IMR-90 (cell line): ENCODE measurements around the gene MAPK10. TPM values are rescaled to one million over a fixed set of nuclear protein-coding genes. Genes with fewer than 3 reads are reported as not detected.

Experiments used
- ATAC-seq: fragments of 200-7000 bp; cut with Tn5 transposase; 2 replicates; pipeline ENCODE4 v1.9.1; 2020; ENCODE audit warnings: low read depth, mild to moderate bottlenecking, moderate library complexity
- BruUV-seq: library from RNA; stranded (reverse); fragments of 400-500 nt; replicated peaks from 2 replicates; lab custom pipeline; 2021; lab: Mats Ljungman, UMichigan
- CTCF ChIA-PET: fragments of 300-600 bp; formaldehyde crosslinking; extraction: SDS; loops from one replicate; lab custom pipeline; 2021; ENCODE audit warnings: antibody characterized with exemption; lab: Yijun Ruan, JAX
- POLR2A ChIA-PET: fragments of 300-600 bp; sonication (Branson Sonifier 250); formaldehyde crosslinking; loops from one replicate; lab custom pipeline; 2022; ENCODE audit warnings: antibody characterized with exemption; ENCODE audit not compliant: unreplicated experiment; lab: Charles Lee
- DNase-seq: peaks from one replicate; pipeline ENCODE4 v3.0.0; 2013
- H2AFZ ChIP-seq: replicated peaks from 2 replicates; pipeline ENCODE3; 2013; ENCODE audit warnings: low read length, mild to moderate bottlenecking; ENCODE audit not compliant: poor library complexity
- H2AK5ac ChIP-seq: 2 replicates; pipeline ENCODE4 v1.6.1; 2013; ENCODE audit warnings: low read depth, low read length, inconsistent platforms
- H2AK9ac ChIP-seq: replicated peaks from 2 replicates; pipeline ENCODE3; 2013; ENCODE audit warnings: mild to moderate bottlenecking, low read depth, low read length, moderate library complexity; ENCODE audit not compliant: poor library complexity
- H2BK120ac ChIP-seq: 2 replicates; pipeline ENCODE4 v1.6.1; 2013; ENCODE audit warnings: low read depth, low read length, inconsistent platforms
- H2BK15ac ChIP-seq: 3 replicates; pipeline ENCODE4 v1.6.1; 2013; ENCODE audit warnings: low read depth, low read length, inconsistent platforms
- H2BK20ac ChIP-seq: 2 replicates; pipeline ENCODE4 v1.6.1; 2013; ENCODE audit warnings: low read depth, mild to moderate bottlenecking, inconsistent platforms, low read length, moderate library complexity
- H2BK5ac ChIP-seq: 2 replicates; pipeline ENCODE4 v1.6.1; 2013; ENCODE audit warnings: mild to moderate bottlenecking, low read depth, low read length, inconsistent platforms; ENCODE audit not compliant: poor library complexity, severe bottlenecking
- H3K14ac ChIP-seq: replicated peaks from 2 replicates; pipeline ENCODE4 v1.6.1; 2013; ENCODE audit warnings: low read depth, low read length, inconsistent platforms
- H3K18ac ChIP-seq: 2 replicates; pipeline ENCODE4 v1.6.1; 2013; ENCODE audit warnings: low read depth, low read length, control low read depth
- H3K23ac ChIP-seq: 2 replicates; pipeline ENCODE4 v1.6.1; 2013; ENCODE audit warnings: low read depth, low read length, inconsistent platforms
- H3K27ac ChIP-seq: 2 replicates; pipeline ENCODE4 v1.5.1; 2013; ENCODE audit warnings: mild to moderate bottlenecking, control low read depth, low read length; ENCODE audit not compliant: insufficient read depth
- H3K27me3 ChIP-seq: 2 replicates; pipeline ENCODE4 v1.6.1; 2013; ENCODE audit warnings: low read length; ENCODE audit not compliant: control insufficient read depth, insufficient read depth
- H3K36me3 ChIP-seq: 2 replicates; pipeline ENCODE4 v1.6.1; 2013; ENCODE audit warnings: low read length, mixed read lengths; ENCODE audit not compliant: control insufficient read depth, insufficient read depth
- H3K4ac ChIP-seq: 2 replicates; pipeline ENCODE4 v1.6.1; 2013; ENCODE audit warnings: low read depth, low read length, inconsistent platforms
- H3K4me1 ChIP-seq: 2 replicates; pipeline ENCODE4 v1.6.1; 2013; ENCODE audit warnings: low read length, mixed read lengths; ENCODE audit not compliant: control insufficient read depth, insufficient read depth
- H3K4me2 ChIP-seq: 2 replicates; pipeline ENCODE4 v1.6.1; 2013; ENCODE audit warnings: low read depth, mild to moderate bottlenecking, control low read depth, low read length, moderate library complexity
- H3K4me3 ChIP-seq: 2 replicates; pipeline ENCODE4 v1.5.1; 2013; ENCODE audit warnings: low read depth, mild to moderate bottlenecking, control low read depth, low read length, moderate library complexity; ENCODE audit not compliant: insufficient read depth
- H3K56ac ChIP-seq: 2 replicates; pipeline ENCODE4 v1.6.1; 2013; ENCODE audit warnings: low read length, inconsistent platforms; ENCODE audit not compliant: insufficient read depth; ENCODE audit errors: extremely low read depth
- H3K79me1 ChIP-seq, 2 experiments: 2 replicates each; pipeline ENCODE4 v1.6.1; 2013; ENCODE audit warnings: low read length in 2 of 2, inconsistent platforms in 1 of 2, low read depth in 1 of 2
- H3K9ac ChIP-seq: 2 replicates; pipeline ENCODE4 v1.6.1; 2013; ENCODE audit warnings: low read depth, low read length, control low read depth
- H3K9me1 ChIP-seq: 2 replicates; pipeline ENCODE4 v1.6.1; 2013; ENCODE audit warnings: low read length, inconsistent platforms; ENCODE audit not compliant: insufficient read depth
- H3K9me3 ChIP-seq: 2 replicates; pipeline ENCODE4 v1.6.1; 2013; ENCODE audit warnings: low read length; ENCODE audit not compliant: control insufficient read depth, insufficient read depth
- H4K20me1 ChIP-seq: 2 replicates; pipeline ENCODE4 v1.6.1; 2013; ENCODE audit warnings: low read length, inconsistent platforms; ENCODE audit not compliant: insufficient read depth
- H4K5ac ChIP-seq: 2 replicates; pipeline ENCODE4 v1.6.1; 2013; ENCODE audit warnings: mild to moderate bottlenecking, low read depth, low read length, control low read depth
- H4K8ac ChIP-seq, 2 experiments: 2 replicates each; pipeline ENCODE4 v1.6.1; 2013; ENCODE audit warnings: low read depth in 2 of 2, low read length in 2 of 2, control low read depth in 1 of 2, inconsistent platforms in 1 of 2
- H4K91ac ChIP-seq: 2 replicates; pipeline ENCODE4 v1.6.1; 2013; ENCODE audit warnings: low read depth, low read length, inconsistent platforms; ENCODE audit not compliant: insufficient read depth
- BHLHE40 ChIP-seq: fragments of 150-350 bp; IDR thresholded peaks from 2 replicates; pipeline ENCODE4 v1.6.1; 2016; ENCODE audit warnings: mild to moderate bottlenecking, low read depth, low read length
- CEBPB ChIP-seq: IDR thresholded peaks from 2 replicates; pipeline ENCODE4 v1.6.1; 2012; ENCODE audit warnings: low read depth, low read length, improper control_type of control experiment
- CHD1 ChIP-seq: IDR thresholded peaks from 2 replicates; pipeline ENCODE4 v1.6.1; 2012; ENCODE audit warnings: low read depth, low read length, improper control_type of control experiment
- FOS ChIP-seq: fragments of 150-350 bp; IDR thresholded peaks from 2 replicates; pipeline ENCODE4 v1.6.1; 2016; ENCODE audit warnings: low read depth, low read length
- MAFK ChIP-seq: IDR thresholded peaks from 2 replicates; pipeline ENCODE4 v1.6.1; 2012; ENCODE audit warnings: low read depth, low read length, improper control_type of control experiment
- MAZ ChIP-seq: IDR thresholded peaks from 2 replicates; pipeline ENCODE4 v1.6.1; 2012; ENCODE audit warnings: low read depth, mild to moderate bottlenecking, low read length, improper control_type of control experiment, moderate library complexity, borderline replicate concordance
- MXI1 ChIP-seq: IDR thresholded peaks from 2 replicates; pipeline ENCODE4 v1.6.1; 2012; ENCODE audit warnings: low read depth, mild to moderate bottlenecking, low read length, moderate library complexity, borderline replicate concordance
- NFE2L2 ChIP-seq: fragments of 150-350 bp; IDR thresholded peaks from 2 replicates; pipeline ENCODE4 v1.6.1; 2016; ENCODE audit warnings: low read depth, mild to moderate bottlenecking, low read length
- POLR2A ChIP-seq: IDR thresholded peaks from 2 replicates; pipeline ENCODE4 v1.6.1; 2012; ENCODE audit warnings: mild to moderate bottlenecking, low read depth, low read length
- RAD21 ChIP-seq: IDR thresholded peaks from 2 replicates; pipeline ENCODE4 v1.6.1; 2012; ENCODE audit warnings: low read length, improper control_type of control experiment
- RCOR1 ChIP-seq: IDR thresholded peaks from 2 replicates; pipeline ENCODE4 v1.6.1; 2012; ENCODE audit warnings: mild to moderate bottlenecking, low read length, improper control_type of control experiment; ENCODE audit not compliant: insufficient replicate concordance
- RFX5 ChIP-seq: IDR thresholded peaks from 2 replicates; pipeline ENCODE4 v1.8.0; 2012; ENCODE audit warnings: low read depth, mild to moderate bottlenecking, low read length, moderate library complexity
- SMC3 ChIP-seq: fragments of 150-350 bp; IDR thresholded peaks from 2 replicates; pipeline ENCODE4 v1.6.1; 2016; ENCODE audit warnings: low read depth, mild to moderate bottlenecking, antibody characterized with exemption, low read length, moderate library complexity
- WGBS, 2 experiments: methylation state at CpG; one replicate each; pipeline versions ENCODE4 v1.1.5 to v1.1.7; 2013; ENCODE audit warnings: missing lambda C conversion rate in 2 of 2; ENCODE audit not compliant: insufficient read length in 1 of 2; ENCODE audit errors: extremely low coverage in 2 of 2; 5-methylcytosine and 5-hydroxymethylcytosine counted together
- dilution Hi-C: fragments of 300-500 bp; cut with HindIII; formaldehyde crosslinking; loops from one replicate; pipeline ENCODE4 v1.14.3; 2018; ENCODE audit warnings: low sequenced_read_pairs; ENCODE audit not compliant: unreplicated experiment
- in situ Hi-C: fragments of 300-500 bp; cut with MboI; formaldehyde crosslinking; loops from 3 replicates; pipeline ENCODE4 v1.14.3; 2019; ENCODE audit warnings: low sequenced_read_pairs, inconsistent platforms, mixed read lengths
- intact Hi-C: fragments of 100-400 bp; cut with micrococcal nuclease; formaldehyde crosslinking; loops from 2 replicates; pipeline ENCODE4 v1.10.0; 2022
- polyA plus RNA-seq, 3 experiments: library from polyadenylated mRNA; depleted of rRNA; stranded (reverse); fragments of >200 nt; gene quantifications; 2 replicates each; pipeline ENCODE4 v1.2.3, GENCODE V29; 2012; ENCODE audit warnings: low replicate concordance in 1 of 3
- total RNA-seq: library from RNA; depleted of rRNA; stranded (reverse); fragments of >200 nt; gene quantifications from 2 replicates; pipeline ENCODE4 v1.2.3, GENCODE V29; 2012
- TF ChIP-seq, protein P1 (sequence below): fragments of 150-350 bp; IDR thresholded peaks from 2 replicates; pipeline ENCODE4 v1.6.1; 2016; ENCODE audit warnings: low read depth, mild to moderate bottlenecking, low read length, moderate library complexity, borderline replicate concordance
- TF ChIP-seq, protein P2 (sequence below): fragments of 150-350 bp; IDR thresholded peaks from 2 replicates; pipeline ENCODE4 v1.6.1; 2017; ENCODE audit warnings: mild to moderate bottlenecking, antibody characterized with exemption, low read length, low read depth
- TF ChIP-seq, protein P3 (sequence below): conservative IDR thresholded peaks from 2 replicates; pipeline ENCODE4 v1.5.1; 2012; ENCODE audit warnings: mild to moderate bottlenecking, low read depth, low read length, improper control_type of control experiment

MAPK10 gene
- total and polyA plus RNA-seq, 2 of the 4 experiments (the other 2 are of a cell fraction): 2.8 to 6.5 TPM

DNA sequence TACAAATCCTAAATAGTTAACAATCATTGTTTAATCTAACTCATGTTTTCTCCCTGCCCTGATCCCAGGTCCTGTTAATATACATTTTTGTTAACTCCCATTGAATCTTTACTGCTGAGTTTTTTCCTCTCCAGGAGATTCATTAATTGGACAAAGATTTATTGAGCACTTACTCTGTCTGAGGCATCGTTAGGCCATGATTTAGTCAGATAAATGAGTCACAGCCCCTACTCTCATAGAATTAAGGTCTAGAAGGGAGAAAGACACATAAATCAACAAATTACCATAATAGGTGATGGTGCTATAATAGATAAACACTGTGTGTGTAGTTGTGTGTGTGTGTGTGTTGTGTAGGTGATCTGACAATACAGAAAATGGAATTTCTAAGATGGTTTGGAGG, 112.5 kb downstream of the MAPK10 start:
- Histone ChIP-seq H3K36me3 (no peaks in the 10 kb centered on the region), H2BK5ac (no peak overlapping the region), H2BK15ac (no peak overlapping the region), H4K20me1 (no peaks in the 10 kb centered on the region), H4K8ac (no peak overlapping the region), H3K79me1 (no peaks in the 10 kb centered on the region), H3K27ac (no peak overlapping the region), H3K23ac (no peak overlapping the region), H3K9ac (no peak overlapping the region), H3K18ac (no peak overlapping the region), H3K27me3 (no peaks in the 10 kb centered on the region), H3K4me1 (no peaks in the 10 kb centered on the region), H3K9me1 (no peaks in the 10 kb centered on the region), H2AFZ (no peak overlapping the region), H3K14ac (no peak overlapping the region), H2BK20ac (no peak overlapping the region), H4K5ac (no peak overlapping the region), H4K91ac (no peak overlapping the region), H3K56ac (no peak overlapping the region), H3K4me3 (no peak overlapping the region), H3K4me2 (no peak overlapping the region), H3K4ac (no peak overlapping the region), H2BK120ac (no peak overlapping the region), H2AK5ac (no peak overlapping the region), H3K9me3 (no peaks in the 10 kb centered on the region), H2AK9ac (no peak overlapping the region)
- WGBS, 2 experiments: no CpG with 5 or more reads among the region's 1 CpG
- ChIA-PET POLR2A (no interaction called here), CTCF (no interaction called here)
- dilution Hi-C loops (no loop called here), in situ Hi-C loops (no loop called here), intact Hi-C loops (no loop called here)
- DNase-seq (no peak), ATAC-seq (no peak)
- TF ChIP-seq RAD21: no peak
- TF ChIP-seq POLR2A: no peak
- no peak for TF ChIP-seq FOS
- TF ChIP-seq CEBPB: no peak
- TF ChIP-seq MAZ: no peak
- no peak for TF ChIP-seq SMC3
- no peak for TF ChIP-seq MAFK
- no peak for TF ChIP-seq RFX5
- TF ChIP-seq, protein P1, sequence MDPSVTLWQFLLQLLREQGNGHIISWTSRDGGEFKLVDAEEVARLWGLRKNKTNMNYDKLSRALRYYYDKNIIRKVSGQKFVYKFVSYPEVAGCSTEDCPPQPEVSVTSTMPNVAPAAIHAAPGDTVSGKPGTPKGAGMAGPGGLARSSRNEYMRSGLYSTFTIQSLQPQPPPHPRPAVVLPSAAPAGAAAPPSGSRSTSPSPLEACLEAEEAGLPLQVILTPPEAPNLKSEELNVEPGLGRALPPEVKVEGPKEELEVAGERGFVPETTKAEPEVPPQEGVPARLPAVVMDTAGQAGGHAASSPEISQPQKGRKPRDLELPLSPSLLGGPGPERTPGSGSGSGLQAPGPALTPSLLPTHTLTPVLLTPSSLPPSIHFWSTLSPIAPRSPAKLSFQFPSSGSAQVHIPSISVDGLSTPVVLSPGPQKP: no peak
- TF ChIP-seq, protein P2, sequence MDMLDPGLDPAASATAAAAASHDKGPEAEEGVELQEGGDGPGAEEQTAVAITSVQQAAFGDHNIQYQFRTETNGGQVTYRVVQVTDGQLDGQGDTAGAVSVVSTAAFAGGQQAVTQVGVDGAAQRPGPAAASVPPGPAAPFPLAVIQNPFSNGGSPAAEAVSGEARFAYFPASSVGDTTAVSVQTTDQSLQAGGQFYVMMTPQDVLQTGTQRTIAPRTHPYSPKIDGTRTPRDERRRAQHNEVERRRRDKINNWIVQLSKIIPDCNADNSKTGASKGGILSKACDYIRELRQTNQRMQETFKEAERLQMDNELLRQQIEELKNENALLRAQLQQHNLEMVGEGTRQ: no peak
- no peak for TF ChIP-seq CHD1
- no peak for TF ChIP-seq RCOR1
- TF ChIP-seq NFE2L2: no peak
- no peak for TF ChIP-seq BHLHE40
- no peak for TF ChIP-seq MXI1
- TF ChIP-seq, protein P3, sequence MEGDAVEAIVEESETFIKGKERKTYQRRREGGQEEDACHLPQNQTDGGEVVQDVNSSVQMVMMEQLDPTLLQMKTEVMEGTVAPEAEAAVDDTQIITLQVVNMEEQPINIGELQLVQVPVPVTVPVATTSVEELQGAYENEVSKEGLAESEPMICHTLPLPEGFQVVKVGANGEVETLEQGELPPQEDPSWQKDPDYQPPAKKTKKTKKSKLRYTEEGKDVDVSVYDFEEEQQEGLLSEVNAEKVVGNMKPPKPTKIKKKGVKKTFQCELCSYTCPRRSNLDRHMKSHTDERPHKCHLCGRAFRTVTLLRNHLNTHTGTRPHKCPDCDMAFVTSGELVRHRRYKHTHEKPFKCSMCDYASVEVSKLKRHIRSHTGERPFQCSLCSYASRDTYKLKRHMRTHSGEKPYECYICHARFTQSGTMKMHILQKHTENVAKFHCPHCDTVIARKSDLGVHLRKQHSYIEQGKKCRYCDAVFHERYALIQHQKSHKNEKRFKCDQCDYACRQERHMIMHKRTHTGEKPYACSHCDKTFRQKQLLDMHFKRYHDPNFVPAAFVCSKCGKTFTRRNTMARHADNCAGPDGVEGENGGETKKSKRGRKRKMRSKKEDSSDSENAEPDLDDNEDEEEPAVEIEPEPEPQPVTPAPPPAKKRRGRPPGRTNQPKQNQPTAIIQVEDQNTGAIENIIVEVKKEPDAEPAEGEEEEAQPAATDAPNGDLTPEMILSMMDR: no peak
- BruUV-seq: no TSS peak
